ENCODE data around the gene TNPO3.
"Not testable (repeated sequence)": the region's sequence is repeated elsewhere in the genome, so short reads cannot be mapped to it uniquely, and the experiment has no call there.

TNPO3 gene

DNA sequence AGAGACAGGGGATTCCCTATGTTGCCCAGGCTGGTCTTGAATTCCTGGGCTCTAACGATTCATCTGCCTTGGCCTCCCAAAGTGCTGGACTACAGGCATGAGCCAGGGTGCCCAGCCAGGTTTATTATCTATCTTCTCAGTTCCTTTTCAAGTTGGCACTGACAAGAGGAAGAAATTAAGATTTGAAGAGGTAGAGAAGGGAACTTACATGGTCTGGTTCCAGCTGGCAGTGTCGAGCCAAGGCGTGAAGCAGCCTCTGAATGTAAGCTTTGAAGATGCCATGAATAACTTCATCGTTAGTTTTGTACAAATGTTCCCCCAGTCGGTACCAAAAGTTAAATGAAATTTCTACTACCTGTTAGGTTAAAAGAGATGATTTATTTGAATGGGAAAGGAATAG, 57.7 kb downstream of the TNPO3 start:
- no peak overlapping the region for H3K4me3 ChIP-seq (replicated peaks; ENCODE audit: low read depth, low read length)
- TF ChIP-seq, protein P1, sequence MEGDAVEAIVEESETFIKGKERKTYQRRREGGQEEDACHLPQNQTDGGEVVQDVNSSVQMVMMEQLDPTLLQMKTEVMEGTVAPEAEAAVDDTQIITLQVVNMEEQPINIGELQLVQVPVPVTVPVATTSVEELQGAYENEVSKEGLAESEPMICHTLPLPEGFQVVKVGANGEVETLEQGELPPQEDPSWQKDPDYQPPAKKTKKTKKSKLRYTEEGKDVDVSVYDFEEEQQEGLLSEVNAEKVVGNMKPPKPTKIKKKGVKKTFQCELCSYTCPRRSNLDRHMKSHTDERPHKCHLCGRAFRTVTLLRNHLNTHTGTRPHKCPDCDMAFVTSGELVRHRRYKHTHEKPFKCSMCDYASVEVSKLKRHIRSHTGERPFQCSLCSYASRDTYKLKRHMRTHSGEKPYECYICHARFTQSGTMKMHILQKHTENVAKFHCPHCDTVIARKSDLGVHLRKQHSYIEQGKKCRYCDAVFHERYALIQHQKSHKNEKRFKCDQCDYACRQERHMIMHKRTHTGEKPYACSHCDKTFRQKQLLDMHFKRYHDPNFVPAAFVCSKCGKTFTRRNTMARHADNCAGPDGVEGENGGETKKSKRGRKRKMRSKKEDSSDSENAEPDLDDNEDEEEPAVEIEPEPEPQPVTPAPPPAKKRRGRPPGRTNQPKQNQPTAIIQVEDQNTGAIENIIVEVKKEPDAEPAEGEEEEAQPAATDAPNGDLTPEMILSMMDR (IDR thresholded peaks at IDR 0.05; ENCODE audit: low read depth, low read length, missing control alignments), result no peak
- no peak for DNase-seq (ENCODE audit: extremely low read depth, low read depth)

DNA sequence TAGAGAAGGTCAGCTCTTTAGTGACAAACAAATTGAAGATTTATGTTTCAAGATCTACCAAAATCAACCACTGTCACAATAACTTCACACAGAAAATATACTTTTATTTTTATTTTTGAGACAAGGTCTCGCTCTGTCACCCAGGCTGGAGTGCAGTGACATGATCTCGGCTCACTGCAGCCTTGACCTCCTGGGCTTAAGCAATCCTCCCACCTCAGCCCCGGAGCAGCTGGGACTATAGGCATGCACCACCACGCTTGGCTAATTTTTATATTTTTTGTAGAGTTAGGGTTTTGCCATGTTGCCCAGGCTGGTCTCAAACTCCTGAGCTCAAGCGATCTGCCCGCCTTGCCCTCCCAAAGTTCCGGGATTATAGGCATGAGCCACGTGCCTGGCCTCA, 60.4 kb downstream of the TNPO3 start:
- not testable (repeated sequence) for H3K4me3 ChIP-seq (replicated peaks; ENCODE audit: low read depth, low read length); DNase-seq (ENCODE audit: extremely low read depth, low read depth)

GRCh38 chr7:128993419-128993818, 61.5 kb downstream of the TNPO3 start:
- no peak for DNase-seq (ENCODE audit: extremely low read depth, low read depth)
- no peak overlapping the region for H3K4me3 ChIP-seq (replicated peaks; ENCODE audit: low read depth, low read length)
- TF ChIP-seq, protein P1 (IDR thresholded peaks at IDR 0.05; ENCODE audit: low read depth, low read length, missing control alignments), result no peak

DNA sequence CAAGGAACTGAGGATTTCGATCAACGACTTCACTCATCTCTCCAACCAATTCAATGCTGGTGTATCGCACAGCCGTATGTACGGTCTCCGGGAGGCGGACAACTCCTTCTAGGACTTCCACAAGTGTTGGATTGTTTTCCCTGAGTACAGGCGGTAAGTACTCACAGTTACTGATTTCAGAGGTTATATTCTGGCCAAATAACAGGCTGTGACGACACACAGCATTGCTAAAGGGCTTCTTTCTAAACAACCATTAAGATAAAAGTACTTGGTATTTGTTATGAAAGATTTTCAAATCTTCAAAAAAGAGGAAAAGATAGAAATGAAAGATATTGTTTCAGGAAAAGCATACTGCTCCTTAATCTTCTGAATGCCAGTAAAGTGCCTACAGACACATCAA, 65.0 kb downstream of the TNPO3 start:
- DNase-seq (ENCODE audit: extremely low read depth, low read depth), result no peak
- TF ChIP-seq, protein P1 (IDR thresholded peaks at IDR 0.05; ENCODE audit: low read depth, low read length, missing control alignments), result no peak
- H3K4me3 ChIP-seq (replicated peaks; ENCODE audit: low read depth, low read length), result no peak overlapping the region

- no peak overlapping the region for H3K4me3 ChIP-seq (replicated peaks; ENCODE audit: low read depth, low read length)
- DNase-seq (ENCODE audit: extremely low read depth, low read depth), result no peak
- TF ChIP-seq, protein P1 (IDR thresholded peaks at IDR 0.05; ENCODE audit: low read depth, low read length, missing control alignments), result no peak
Observed at GRCh38 chr7:128988372-128988771, 66.5 kb downstream of the TNPO3 start.

DNA sequence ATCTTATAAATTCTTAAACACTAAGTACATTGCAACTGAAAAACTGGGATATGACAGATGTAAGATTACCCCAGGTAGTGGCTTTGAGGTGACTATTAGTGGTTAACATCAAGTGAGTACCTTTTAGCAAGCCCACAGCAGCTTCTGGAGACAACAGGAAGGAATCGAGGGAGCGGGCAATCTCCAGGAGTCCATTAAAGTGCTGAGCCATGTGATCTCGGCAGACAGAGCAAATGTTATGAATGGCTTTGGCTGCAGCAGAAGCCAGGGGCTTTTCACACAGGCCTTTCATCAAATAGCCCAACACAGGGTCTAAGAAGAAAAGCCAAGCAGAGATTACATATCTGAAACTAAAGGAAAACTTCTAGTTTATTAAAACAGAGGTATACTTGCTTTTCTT, 68.3 kb downstream of the TNPO3 start:
- TF ChIP-seq, protein P1 (IDR thresholded peaks at IDR 0.05; ENCODE audit: low read depth, low read length, missing control alignments), result no peak
- DNase-seq (ENCODE audit: extremely low read depth, low read depth), result no peak
- no peak overlapping the region for H3K4me3 ChIP-seq (replicated peaks; ENCODE audit: low read depth, low read length)

GRCh38 chr7:128985660-128986059, 69.3 kb downstream of the TNPO3 start:
- DNase-seq (ENCODE audit: extremely low read depth, low read depth), result no peak
- H3K4me3 ChIP-seq (replicated peaks; ENCODE audit: low read depth, low read length), result no peak overlapping the region
- TF ChIP-seq, protein P1 (IDR thresholded peaks at IDR 0.05; ENCODE audit: low read depth, low read length, missing control alignments), result no peak
